Kidney (tissue), 14 donors: ENCODE measurements around the gene MYCBP2. TPM values are rescaled to one million over a fixed set of nuclear protein-coding genes. Genes with fewer than 3 reads are reported as not detected.

ENCODE experiments used
- DNase-seq, 5 donors: peaks; one replicate each; pipeline ENCODE4 v3.0.0-alpha.2; 2013 to 2020
- FAIRE-seq: peaks from 2 replicates; lab custom pipeline; 2012; peaks lifted over from hg19 to GRCh38; lab: Jason Lieb, UNC
- H3K27ac ChIP-seq, 2 donors: one replicate each; pipeline ENCODE4 v1.7.0; 2013; ENCODE audit warnings: low read depth in 2 of 2, low read length in 2 of 2, inconsistent platforms in 1 of 2
- H3K27me3 ChIP-seq: one replicate; pipeline ENCODE4 v1.7.1; 2013; ENCODE audit warnings: low read length, inconsistent platforms; ENCODE audit not compliant: control insufficient read depth, insufficient read depth
- H3K36me3 ChIP-seq, 3 donors: one replicate each; pipeline versions ENCODE4 v1.7.0 to v1.7.1; 2013; ENCODE audit warnings: low read length in 3 of 3, control low read depth in 1 of 3, inconsistent platforms in 1 of 3; ENCODE audit not compliant: insufficient read depth in 3 of 3, control insufficient read depth in 2 of 3
- H3K4me1 ChIP-seq, 3 donors: one replicate each; pipeline versions ENCODE4 v1.7.0 to v1.7.1; 2013; ENCODE audit warnings: low read length in 3 of 3, inconsistent platforms in 1 of 3, low read depth in 1 of 3; ENCODE audit not compliant: control insufficient read depth in 2 of 3, insufficient read depth in 2 of 3
- H3K4me3 ChIP-seq, 3 donors: one replicate each; pipeline versions ENCODE4 v1.7.0 to v1.8.1; 2013; ENCODE audit warnings: low read length in 3 of 3, control low read depth in 1 of 3, inconsistent platforms in 1 of 3
- H3K9ac ChIP-seq, 3 donors: one replicate each; pipeline versions ENCODE4 v1.7.0 to v1.7.1; 2013; ENCODE audit warnings: low read length in 3 of 3, control low read depth in 1 of 3, inconsistent platforms in 1 of 3
- H3K9me3 ChIP-seq, 3 donors: one replicate each; pipeline versions ENCODE4 v1.7.0 to v1.7.1; 2013; ENCODE audit warnings: low read length in 3 of 3, control low read depth in 1 of 3, inconsistent platforms in 1 of 3; ENCODE audit not compliant: control insufficient read depth in 2 of 3, insufficient read depth in 1 of 3
- intact Hi-C: fragments of 100-400 bp; cut with DNase I; formaldehyde crosslinking; loops from one replicate; pipeline ENCODE4 v1.11.1; 2022
- polyA plus RNA-seq: library from polyadenylated mRNA; stranded (reverse); fragments of 350-450 nt; fragmentation: Illumina TruSeq; extraction: RNeasy Lipid Tissue Mini Kit (QIAGEN cat#74804); gene quantifications from one replicate; pipeline ENCODE4 v1.2.3, GENCODE V29; 2014; ENCODE audit warnings: low read depth, low replicate concordance; ENCODE audit not compliant: insufficient read depth
- total RNA-seq: library from RNA; stranded (reverse); fragmentation: NEBNext Ultra II Directional; extraction: Animal tissue kit (Norgen Biotek cat#: 25700); gene quantifications from one replicate; pipeline ENCODE4 v1.2.1, GENCODE V29; 2021
- TF ChIP-seq, protein P1 (sequence below): IDR thresholded peaks from 3 replicates; pipeline ENCODE4 v1.5.1; 2012; ENCODE audit warnings: mild to moderate bottlenecking, moderate library complexity, borderline replicate concordance; ENCODE audit not compliant: insufficient read depth; ENCODE audit errors: extremely low read depth
- donor health status: control.
- donor health status: control.
- donor health status: control.
- donor health status: control.
- donor health status: control.
- donor health status: DM: yes; HTN: yes; CAD: no.
- donor health status: Normal renal cell carcinoma (clear cell type).

MYCBP2 gene
- total and polyA plus RNA-seq, 2 donors from 2014 or later: 14.5 to 96.4 TPM

DNA sequence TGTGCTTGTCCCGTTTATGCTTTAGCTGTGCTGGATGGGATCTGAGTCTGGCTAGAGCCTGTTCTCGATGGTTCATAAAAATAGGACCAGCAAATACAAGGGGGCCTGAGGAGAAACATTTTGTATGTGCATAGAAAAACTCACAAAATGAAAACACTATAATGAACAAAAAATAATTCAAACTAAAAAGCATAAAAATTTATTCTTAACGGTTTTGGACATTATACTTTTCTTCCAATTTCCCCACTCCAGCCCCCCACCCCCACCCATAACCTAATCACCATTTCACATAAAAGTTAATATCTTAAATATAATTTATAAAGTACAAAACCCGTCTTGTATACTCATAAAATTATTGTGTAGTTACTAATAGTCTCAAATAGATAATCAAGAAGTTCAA, 93.7 kb downstream of the MYCBP2 start:
- Histone ChIP-seq H3K27me3 (no peaks in the 10 kb centered on the region), H3K9ac (no peak overlapping the region), H3K27ac (no peak overlapping the region), H3K36me3 (peaks cover 0 to 4% (median 2%) of the 10 kb centered on the region in 3 donors), H3K4me1 (no peaks in the 10 kb centered on the region), H3K9me3 (no peaks in the 10 kb centered on the region), H3K4me3 (no peak overlapping the region)
- TF ChIP-seq, protein P1, sequence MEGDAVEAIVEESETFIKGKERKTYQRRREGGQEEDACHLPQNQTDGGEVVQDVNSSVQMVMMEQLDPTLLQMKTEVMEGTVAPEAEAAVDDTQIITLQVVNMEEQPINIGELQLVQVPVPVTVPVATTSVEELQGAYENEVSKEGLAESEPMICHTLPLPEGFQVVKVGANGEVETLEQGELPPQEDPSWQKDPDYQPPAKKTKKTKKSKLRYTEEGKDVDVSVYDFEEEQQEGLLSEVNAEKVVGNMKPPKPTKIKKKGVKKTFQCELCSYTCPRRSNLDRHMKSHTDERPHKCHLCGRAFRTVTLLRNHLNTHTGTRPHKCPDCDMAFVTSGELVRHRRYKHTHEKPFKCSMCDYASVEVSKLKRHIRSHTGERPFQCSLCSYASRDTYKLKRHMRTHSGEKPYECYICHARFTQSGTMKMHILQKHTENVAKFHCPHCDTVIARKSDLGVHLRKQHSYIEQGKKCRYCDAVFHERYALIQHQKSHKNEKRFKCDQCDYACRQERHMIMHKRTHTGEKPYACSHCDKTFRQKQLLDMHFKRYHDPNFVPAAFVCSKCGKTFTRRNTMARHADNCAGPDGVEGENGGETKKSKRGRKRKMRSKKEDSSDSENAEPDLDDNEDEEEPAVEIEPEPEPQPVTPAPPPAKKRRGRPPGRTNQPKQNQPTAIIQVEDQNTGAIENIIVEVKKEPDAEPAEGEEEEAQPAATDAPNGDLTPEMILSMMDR: no peak
- intact Hi-C loops: no loop called here
- DNase-seq: no peak
- FAIRE-seq: no peak

DNA sequence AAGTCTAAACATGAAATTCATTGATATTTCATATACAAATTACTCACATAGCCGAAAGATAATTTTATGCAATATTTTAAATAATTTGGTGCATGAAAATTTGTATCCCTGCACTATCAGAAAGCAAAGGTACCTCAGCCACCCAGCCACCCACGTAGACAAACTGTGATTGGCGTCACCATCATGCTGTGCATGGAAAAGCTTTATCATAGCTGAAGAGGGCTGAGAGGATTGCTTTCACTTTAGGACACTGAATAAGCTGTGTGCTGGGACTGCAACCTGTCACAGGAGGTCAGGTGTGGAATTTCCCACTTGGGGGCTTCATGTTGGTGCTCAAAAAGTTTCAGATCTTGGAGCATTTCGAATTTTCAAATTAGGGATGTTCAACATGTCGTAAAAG, 96.3 kb downstream of the MYCBP2 start:
- H3K9ac ChIP-seq: no peak overlapping the region
- no peaks in the 10 kb centered on the region for H3K27me3 ChIP-seq
- no peaks in the 10 kb centered on the region for H3K9me3 ChIP-seq
- TF ChIP-seq, protein P1: no peak
- DNase-seq (no peak), FAIRE-seq (no peak)
- no peak overlapping the region for H3K27ac ChIP-seq
- H3K4me1 ChIP-seq: no peaks in the 10 kb centered on the region
- no peak overlapping the region for H3K4me3 ChIP-seq
- H3K36me3 ChIP-seq: peaks cover 0 to 4% (median 2%) of the 10 kb centered on the region in 3 donors
- intact Hi-C loops: no loop called here

DNA sequence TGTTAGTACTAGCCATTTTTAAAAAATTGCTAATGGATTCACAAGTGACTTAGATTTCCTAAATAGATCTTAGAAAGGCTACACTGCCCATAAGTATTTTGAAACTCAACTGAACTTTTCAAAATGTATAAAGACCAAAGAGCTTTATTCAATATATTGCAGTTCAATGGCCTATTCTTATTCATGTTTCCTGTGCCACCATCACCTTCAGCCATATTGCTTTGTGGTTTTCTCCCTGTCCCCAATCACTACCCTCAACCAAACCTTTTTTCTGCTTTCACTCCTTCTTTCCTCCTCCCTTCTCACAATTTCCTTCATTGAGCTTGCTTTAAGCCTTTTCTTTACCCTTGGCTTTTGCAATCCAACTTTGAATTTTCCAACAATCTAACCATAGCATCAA, 100.9 kb downstream of the MYCBP2 start:
- TF ChIP-seq, protein P1: no peak
- intact Hi-C loops: no loop called here
- H3K9me3 ChIP-seq: no peaks in the 10 kb centered on the region
- H3K4me1 ChIP-seq: no peaks in the 10 kb centered on the region
- no peaks in the 10 kb centered on the region for H3K27me3 ChIP-seq
- H3K4me3 ChIP-seq: no peak overlapping the region
- peaks cover 0 to 5% (median 4%) of the 10 kb centered on the region in 3 donors for H3K36me3 ChIP-seq
- FAIRE-seq (no peak), DNase-seq (no peak)
- H3K27ac ChIP-seq: no peak overlapping the region
- H3K9ac ChIP-seq: no peak overlapping the region

DNA sequence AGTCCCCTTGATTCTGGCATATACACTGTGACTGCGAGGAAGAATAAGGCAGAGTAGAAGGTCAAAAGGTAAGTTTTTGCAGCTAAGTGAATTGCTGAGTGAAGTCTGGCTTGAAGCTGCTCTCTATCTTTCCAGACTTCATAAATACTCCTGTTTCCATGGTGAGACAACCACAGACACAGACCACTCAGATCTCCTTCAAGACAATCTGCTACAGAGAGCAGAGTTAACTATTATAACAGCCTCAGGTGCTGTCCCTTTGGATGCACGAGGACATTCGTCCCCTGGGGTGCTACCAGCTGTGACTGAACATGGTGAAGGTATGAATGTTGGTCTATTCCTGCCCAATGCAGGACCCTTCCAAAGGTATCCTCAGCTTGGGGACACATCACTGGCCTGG, 104.0 kb downstream of the MYCBP2 start:
- Histone ChIP-seq H3K36me3 (peaks cover 0 to 8% (median 5%) of the 10 kb centered on the region in 3 donors), H3K9ac (no peak overlapping the region), H3K4me1 (no peaks in the 10 kb centered on the region), H3K4me3 (no peak overlapping the region), H3K9me3 (no peaks in the 10 kb centered on the region), H3K27me3 (no peaks in the 10 kb centered on the region), H3K27ac (no peak overlapping the region)
- intact Hi-C loops: no loop called here
- TF ChIP-seq, protein P1: no peak
- DNase-seq (no peak), FAIRE-seq (no peak)
